ENCODE measurements around the gene MAOA. TPM values are rescaled to one million over a fixed set of nuclear protein-coding genes. Genes with fewer than 3 reads are reported as not detected.

Gene MAOA
- total RNA-seq, 1 experiment from 2014 or later = 0.23 TPM

- H3K36me3 ChIP-seq (ENCODE audit: control insufficient read depth, insufficient read depth, low read length) = no peaks in the 10 kb centered on the region
- no peak overlapping the region for H3K4me3 ChIP-seq (ENCODE audit: low read depth in 2 of 2, low read length in 2 of 2)
- DNase-seq (ENCODE audit: low read depth, low spot score) (no peak), ATAC-seq (no peak)
- no peaks in the 10 kb centered on the region for H3K9me3 ChIP-seq (ENCODE audit: control insufficient read depth, insufficient read depth, low read depth, low read length)
- CTCF ChIA-PET = no interaction called here
- no peaks in the 10 kb centered on the region for H3K27me3 ChIP-seq (ENCODE audit: control insufficient read depth, insufficient read depth, low read length)
- H3K27ac ChIP-seq (ENCODE audit: low read length) = no peak overlapping the region
- intact Hi-C loops (cut with micrococcal nuclease; ENCODE audit: unreplicated experiment) = no loop called here
- no peak for TF ChIP-seq REST (IDR thresholded peaks at IDR 0.05; ENCODE audit: insufficient read depth in 1 of 2, low read depth in 2 of 2, low read length in 1 of 2)
- no peak for TF ChIP-seq POLR2AphosphoS5 (IDR thresholded peaks at IDR 0.05; ENCODE audit: low read depth, low read length)
- in situ Hi-C loops (cut with HindIII; ENCODE audit: low pct_unique_long_range_greater_than_20kb, low sequenced_read_pairs) = no loop called here
- BruUV-seq (replicated peaks) = no TSS peak
- H3K4me1 ChIP-seq (ENCODE audit: control insufficient read depth, insufficient read depth, low read length) = no peaks in the 10 kb centered on the region
- POLR2A ChIA-PET = no interaction called here
Measured at GRCh38 chrX:43753637-43754036, 97.5 kb downstream of the MAOA start.

- no peaks in the 10 kb centered on the region for H3K4me1 ChIP-seq (ENCODE audit: control insufficient read depth, insufficient read depth, low read length)
- in situ Hi-C loops (cut with HindIII; ENCODE audit: low pct_unique_long_range_greater_than_20kb, low sequenced_read_pairs) = no loop called here
- no peak overlapping the region for H3K27ac ChIP-seq (ENCODE audit: low read length)
- TF ChIP-seq SIN3A (IDR thresholded peaks at IDR 0.05; ENCODE audit: borderline replicate concordance, insufficient read depth, low read depth, low read length) (no peak), TCF7L2 (IDR thresholded peaks at IDR 0.05; ENCODE audit: low read depth, low read length) (no peak), CTCF (IDR thresholded peaks at IDR 0.05) (no peak), POLR2AphosphoS5 (IDR thresholded peaks at IDR 0.05; ENCODE audit: low read depth, low read length) (no peak), REST (IDR thresholded peaks at IDR 0.05; ENCODE audit: insufficient read depth in 1 of 2, low read depth in 2 of 2, low read length in 1 of 2) (no peak)
- intact Hi-C loops (cut with micrococcal nuclease; ENCODE audit: unreplicated experiment) = no loop called here
- H3K9me3 ChIP-seq (ENCODE audit: control insufficient read depth, insufficient read depth, low read depth, low read length) = no peaks in the 10 kb centered on the region
- H3K36me3 ChIP-seq (ENCODE audit: control insufficient read depth, insufficient read depth, low read length) = no peaks in the 10 kb centered on the region
- CTCF ChIA-PET = no interaction called here
- H3K27me3 ChIP-seq (ENCODE audit: control insufficient read depth, insufficient read depth, low read length) = no peaks in the 10 kb centered on the region
- no peak overlapping the region for H3K4me3 ChIP-seq (ENCODE audit: low read depth in 2 of 2, low read length in 2 of 2)
- no TSS peak for BruUV-seq (replicated peaks)
- ATAC-seq (no peak), DNase-seq (ENCODE audit: low read depth, low spot score) (no peak)
- POLR2A ChIA-PET = no interaction called here
Measured at GRCh38 chrX:43756076-43756475, 100.0 kb downstream of the MAOA start.

Data from Panc1 (cell line).